Stimulated activated CD4-positive, alpha-beta T cell treated with anti-CD3 and anti-CD28 coated beads, TNF-alpha, amount 100 ng/mL, for 24 hours (primary cell): ENCODE results near the gene ZC3H11A.
"Not testable (repeated sequence)": the region's sequence is repeated elsewhere in the genome, so short reads cannot be mapped to it uniquely, and the experiment has no call there.

Experiments
- DNase-seq, 3 experiments: peaks; one replicate each; pipeline ENCODE4 v3.0.0-alpha.2; 2020; ENCODE audit warnings: low read depth in 3 of 3

The ZC3H11A gene

GRCh38 chr1:203781962-203782361, 13.5 kb upstream of the ZC3H11A start:
- no peak for DNase-seq

DNA sequence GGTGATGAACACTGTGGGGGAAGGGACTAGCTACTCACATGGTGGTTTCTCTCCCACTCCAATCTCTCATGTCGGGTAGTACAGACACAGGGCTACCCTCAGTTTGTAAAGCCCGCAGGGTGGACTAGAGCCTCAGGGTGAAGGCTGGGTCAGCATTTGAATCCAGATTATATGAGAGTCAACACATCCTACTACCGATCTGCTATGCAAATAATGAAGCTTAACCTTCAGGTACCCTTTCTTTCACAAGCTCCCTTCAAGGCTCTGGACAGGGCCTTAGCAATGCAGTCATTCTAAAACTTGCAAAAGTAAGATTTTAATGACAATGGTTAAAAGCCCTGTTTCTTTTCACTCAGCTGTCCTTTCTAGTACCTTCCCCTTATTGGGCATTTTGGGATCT, 5.5 kb upstream of the ZC3H11A start:
- no peak for DNase-seq

DNA sequence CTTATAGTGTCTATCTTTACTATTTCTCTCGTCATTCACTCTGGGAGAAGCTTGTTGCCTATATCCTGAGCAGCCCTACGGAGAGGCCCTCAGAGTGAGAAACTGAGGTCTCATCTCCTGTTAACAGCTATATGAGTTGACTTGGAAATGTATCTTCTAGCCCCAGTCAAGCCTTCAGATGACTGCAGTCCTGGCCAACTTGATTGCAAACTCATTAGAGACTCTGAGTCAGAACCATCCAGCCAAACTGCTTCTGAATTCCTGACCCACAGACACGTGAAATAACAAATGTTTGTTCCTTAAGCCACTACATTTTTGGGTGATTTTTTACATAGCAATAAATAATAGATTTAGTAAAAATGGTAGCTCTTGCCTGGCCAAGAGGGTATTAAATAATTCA, 3.9 kb upstream of the ZC3H11A start:
- no peak for DNase-seq

- no peak for DNase-seq
Measured at GRCh38 chr1:203792486-203792885, 2.9 kb upstream of the ZC3H11A start.

GRCh38 chr1:203793561-203793960, 1.9 kb upstream of the ZC3H11A start:
- not testable (repeated sequence) for DNase-seq

- no peak for DNase-seq
Measured at GRCh38 chr1:203794764-203795440, 521 bp upstream of the ZC3H11A start.

DNA sequence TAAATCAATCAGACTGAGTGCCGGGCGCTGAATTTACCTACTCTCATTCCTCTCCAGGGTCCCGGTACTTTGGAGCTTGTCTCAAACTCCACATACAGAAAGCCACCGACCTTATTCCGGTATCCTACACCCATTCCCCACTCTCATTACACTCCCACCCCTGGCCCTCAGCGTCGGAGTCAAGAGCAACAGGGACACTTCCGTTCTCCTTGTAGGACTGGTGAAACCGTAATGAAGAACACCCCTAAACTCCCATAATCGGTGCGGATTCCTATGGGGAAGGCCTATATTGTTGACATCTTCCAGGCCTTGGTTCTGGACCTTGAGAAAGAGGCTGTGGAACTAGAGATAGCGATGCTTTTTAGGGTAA, 798 bp downstream of the ZC3H11A start:
- peak in 2 of 3 experiments; percentile 5 to 21 for DNase-seq

DNA sequence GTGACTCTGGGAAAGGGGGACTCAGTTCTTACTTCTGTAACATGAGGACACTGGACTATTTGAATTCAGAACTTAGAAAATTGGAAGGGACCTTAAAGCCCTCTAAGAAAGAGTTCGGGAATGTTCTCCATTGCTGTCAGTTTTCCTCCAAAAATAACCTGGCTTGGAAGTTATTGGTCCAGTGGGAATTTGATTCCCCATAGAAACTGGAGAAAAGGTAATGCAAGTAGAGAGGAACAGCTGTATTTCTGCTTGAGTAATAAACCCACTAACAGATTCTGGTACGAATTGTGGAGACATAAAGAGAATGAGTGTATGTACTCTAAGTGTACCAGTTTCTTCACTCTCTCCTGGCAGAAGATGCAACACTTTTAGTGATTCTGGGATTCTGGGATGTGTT, 1.8 kb downstream of the ZC3H11A start:
- no peak for DNase-seq

DNA sequence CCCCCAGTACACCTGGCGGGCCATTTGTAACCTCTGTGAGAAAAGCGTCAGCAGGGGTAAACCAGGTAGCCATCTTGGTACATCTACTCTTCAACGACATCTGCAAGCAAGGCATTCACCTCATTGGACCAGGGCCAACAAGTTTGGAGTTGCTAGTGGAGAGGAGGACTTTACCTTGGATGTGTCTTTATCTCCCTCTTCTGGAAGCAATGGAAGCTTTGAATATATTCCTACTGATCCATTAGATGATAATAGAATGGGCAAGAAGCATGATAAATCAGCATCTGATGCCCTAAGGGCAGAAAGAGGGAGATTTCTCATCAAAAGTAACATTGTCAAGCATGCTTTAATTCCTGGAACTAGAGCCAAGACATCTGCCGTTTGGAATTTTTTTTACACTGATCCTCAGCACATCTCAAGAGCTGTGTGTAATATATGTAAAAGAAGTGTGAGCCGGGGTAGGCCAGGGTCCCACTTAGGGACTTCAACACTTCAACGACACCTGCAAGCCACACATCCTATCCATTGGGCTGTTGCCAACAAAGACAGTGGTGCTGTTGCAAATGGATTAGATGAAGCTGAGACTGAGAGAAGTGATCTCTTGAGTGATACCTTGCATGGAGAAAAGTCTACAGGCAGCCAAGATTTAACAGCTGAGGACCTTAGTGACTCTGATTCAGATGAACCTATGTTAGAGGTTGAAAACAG, 2.7 kb downstream of the ZC3H11A start:
- no peak for DNase-seq

GRCh38 chr1:203799157-203799556, 3.7 kb downstream of the ZC3H11A start:
- DNase-seq, result no peak

- no peak for DNase-seq
Measured at GRCh38 chr1:203799971-203800370, 4.5 kb downstream of the ZC3H11A start.

DNA sequence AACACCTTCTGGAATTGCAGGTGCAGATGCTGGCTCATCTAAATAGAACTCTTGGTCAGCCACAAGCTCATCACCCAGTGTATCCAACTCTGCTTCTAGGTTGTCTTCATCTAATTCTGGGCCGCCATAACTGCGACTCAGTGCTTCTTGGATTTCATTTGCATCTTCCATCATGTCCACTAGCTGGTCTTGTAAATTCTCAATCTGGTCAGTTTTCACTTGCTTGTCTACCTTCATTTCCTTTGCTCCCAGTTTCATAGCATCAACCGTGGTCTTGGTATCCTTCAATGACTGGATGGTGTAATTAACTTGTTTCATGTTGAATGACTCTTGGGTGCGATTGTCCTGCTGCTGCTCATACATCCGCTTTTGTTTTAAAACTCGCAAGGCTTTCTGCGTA, 10.3 kb downstream of the ZC3H11A start:
- no peak for DNase-seq

GRCh38 chr1:203807196-203807595, 11.8 kb downstream of the ZC3H11A start:
- DNase-seq, result no peak

DNA sequence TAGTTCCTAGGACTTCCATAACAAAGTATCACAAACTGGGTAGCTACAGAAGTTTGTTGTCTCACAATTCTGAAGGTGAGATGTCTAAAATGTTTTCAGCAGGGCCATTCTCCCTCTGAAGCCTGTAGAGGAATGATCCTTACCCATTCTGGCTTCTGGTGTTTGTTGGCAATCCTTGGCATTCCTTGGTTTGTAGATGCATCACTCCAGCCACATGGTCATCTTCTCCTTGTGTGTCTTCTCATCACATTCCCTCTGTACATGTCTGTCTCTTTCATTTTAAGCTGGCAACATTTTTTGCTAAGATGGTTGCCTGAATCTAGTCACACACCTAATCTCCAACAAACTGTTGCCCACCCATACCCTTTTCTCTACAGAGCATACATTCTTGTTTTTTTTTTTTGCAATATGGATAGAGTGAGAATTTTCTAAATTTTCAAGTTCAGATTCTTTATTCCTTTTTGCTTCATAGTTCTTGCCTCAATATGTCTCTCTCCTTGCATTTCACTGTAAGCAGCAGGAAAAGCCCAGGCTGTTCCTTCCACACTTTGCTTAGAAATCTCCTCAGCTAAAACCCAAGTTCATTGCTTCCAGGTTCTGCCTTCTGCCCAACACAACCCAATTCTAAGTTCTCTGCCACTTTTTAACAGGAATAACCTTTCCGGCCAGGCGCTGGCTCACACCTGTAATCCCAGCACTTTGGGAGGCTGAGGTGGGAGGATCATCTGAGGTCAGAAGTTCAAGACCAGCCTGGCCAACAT, 18.3 kb downstream of the ZC3H11A start:
- DNase-seq, result no peak

DNA sequence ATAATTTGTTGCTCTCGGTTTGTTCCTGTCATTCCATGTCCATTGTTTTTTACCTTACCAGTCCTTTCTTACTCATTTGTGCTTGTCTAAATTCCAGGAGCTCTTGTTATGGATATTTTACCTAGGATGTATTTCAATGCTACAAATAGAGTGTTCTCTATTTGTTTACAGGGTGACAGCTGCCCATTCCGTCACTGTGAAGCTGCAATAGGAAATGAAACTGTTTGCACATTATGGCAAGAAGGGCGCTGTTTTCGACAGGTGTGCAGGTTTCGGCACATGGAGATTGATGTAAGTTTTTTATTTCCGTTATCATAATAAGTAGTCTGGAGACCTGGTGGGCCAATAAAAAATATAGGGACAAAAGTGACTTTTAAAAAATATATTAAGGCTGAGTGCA, 23.0 kb downstream of the ZC3H11A start:
- DNase-seq, result no peak

DNA sequence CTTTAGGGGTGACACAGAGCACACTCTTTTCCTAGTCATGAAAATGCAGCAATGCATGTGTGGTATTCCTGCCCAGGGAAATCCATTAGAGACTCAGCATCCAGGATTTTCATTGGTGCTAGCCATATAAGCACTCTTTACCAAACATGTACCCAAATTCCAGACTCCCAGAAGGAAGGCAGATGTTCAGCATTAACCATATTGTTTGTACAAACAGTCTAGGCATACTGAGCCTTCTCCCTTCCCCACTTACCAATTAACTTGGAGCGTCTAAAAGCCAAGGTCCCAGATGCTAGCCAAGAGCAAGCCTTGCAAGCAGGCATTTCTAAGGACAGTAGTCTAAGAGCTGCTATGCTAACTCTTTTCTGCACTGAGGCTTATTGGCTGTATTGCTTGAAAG, 27.9 kb downstream of the ZC3H11A start:
- no peak for DNase-seq

DNA sequence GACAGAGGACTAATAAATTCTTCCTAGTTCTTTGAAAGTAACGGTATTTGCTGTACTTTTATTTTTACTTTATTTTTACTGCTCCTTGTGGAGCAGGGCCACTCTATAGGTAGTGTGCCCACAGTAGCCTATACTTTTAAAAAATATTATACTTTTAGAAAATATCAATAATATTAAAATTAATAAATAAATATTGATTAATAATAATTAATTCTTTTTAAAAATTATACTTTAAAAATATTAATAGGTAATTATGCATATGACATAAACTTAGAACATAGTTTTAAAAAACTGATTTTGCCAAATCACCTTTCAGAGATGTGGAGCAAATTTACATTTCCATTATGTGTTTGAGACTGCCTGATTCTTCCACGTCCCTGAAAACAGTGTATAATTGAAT, 30.8 kb downstream of the ZC3H11A start:
- no peak for DNase-seq

GRCh38 chr1:203828002-203828401, 32.6 kb downstream of the ZC3H11A start:
- DNase-seq, result no peak

GRCh38 chr1:203828503-203828902, 33.1 kb downstream of the ZC3H11A start:
- DNase-seq, result no peak

- DNase-seq, result not testable (repeated sequence)
Measured at GRCh38 chr1:203829247-203829646, 33.8 kb downstream of the ZC3H11A start.

DNA sequence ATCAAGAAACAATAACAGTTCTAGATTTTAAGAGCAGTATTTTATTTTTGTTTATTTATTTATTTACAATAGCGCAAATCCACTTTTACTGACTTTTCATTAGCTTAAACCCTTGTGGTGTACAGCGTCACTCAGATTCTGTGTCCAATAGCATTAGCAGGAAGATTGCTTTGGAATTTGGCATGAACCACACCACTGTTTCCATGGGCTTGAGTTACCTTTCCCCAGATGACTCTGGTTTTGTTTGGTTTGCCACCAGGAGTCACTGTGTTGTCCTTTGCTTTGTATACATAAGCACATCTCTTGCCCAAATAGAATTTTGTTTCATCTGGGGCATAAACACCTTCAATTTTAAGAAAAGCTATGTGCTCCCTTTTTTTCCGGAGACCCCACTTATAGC, 40.1 kb downstream of the ZC3H11A start:
- no peak for DNase-seq

- no peak for DNase-seq
Measured at GRCh38 chr1:203839081-203839480, 43.7 kb downstream of the ZC3H11A start.
